GM12874 (cell line): ENCODE measurements around the gene ARAF.
A peak's percentile ranks its signal among the peaks of the same experiment; 100 is the strongest.

ENCODE experiments used
- CTCF ChIP-seq: IDR thresholded peaks from 2 replicates; pipeline ENCODE4 v1.5.1; 2011; ENCODE audit warnings: low read depth, mild to moderate bottlenecking, control low read depth, low read length, moderate library complexity; ENCODE audit not compliant: insufficient read depth

The ARAF gene

GRCh38 chrX:47611489-47611888 lies 50.5 kb downstream of the ARAF start:
- TF ChIP-seq CTCF, result no peak

DNA sequence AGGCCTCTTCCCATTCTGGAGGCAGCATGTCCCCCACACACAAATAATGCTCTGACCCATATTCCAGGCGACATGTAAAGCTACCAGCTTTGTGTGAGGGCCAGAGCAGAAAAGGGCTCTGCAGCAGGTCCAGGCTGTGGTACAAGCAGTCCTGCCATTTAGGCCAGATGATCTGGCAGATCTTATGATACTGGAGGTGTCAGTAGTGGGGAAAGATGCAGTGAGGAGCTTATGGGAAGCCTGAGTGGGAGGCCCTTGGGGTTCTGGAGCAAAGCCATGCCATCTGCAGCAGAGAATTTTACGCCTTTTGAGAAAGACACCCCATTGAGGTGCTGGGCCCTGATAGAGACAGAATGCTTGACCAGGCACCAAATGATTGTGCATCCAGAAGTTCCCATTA lies 50.9 kb downstream of the ARAF start:
- TF ChIP-seq CTCF, result no peak

DNA sequence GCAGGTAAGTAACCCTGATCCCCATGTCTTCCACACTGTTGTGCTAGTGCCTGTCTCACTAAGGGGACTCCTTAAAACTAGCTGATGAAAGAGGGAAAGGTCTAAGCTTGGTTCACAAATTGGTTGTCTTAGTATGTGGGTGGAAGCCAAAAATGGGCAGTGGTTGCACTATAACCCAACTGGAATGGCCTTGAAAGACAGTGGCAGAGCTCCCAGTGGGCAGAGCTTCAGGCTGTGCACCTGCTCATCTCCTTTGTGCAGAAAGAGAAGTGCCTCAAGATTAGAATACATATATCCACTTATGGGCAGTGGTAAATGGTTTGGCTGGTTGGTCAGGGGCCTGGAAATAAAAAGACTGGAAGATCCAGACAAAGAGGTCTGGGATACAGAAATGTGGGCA lies 51.4 kb downstream of the ARAF start:
- no peak for TF ChIP-seq CTCF

- no peak for TF ChIP-seq CTCF
Observed at GRCh38 chrX:47613082-47613481, 52.1 kb downstream of the ARAF start.

GRCh38 chrX:47614618-47615017 lies 53.6 kb downstream of the ARAF start:
- no peak for TF ChIP-seq CTCF

DNA sequence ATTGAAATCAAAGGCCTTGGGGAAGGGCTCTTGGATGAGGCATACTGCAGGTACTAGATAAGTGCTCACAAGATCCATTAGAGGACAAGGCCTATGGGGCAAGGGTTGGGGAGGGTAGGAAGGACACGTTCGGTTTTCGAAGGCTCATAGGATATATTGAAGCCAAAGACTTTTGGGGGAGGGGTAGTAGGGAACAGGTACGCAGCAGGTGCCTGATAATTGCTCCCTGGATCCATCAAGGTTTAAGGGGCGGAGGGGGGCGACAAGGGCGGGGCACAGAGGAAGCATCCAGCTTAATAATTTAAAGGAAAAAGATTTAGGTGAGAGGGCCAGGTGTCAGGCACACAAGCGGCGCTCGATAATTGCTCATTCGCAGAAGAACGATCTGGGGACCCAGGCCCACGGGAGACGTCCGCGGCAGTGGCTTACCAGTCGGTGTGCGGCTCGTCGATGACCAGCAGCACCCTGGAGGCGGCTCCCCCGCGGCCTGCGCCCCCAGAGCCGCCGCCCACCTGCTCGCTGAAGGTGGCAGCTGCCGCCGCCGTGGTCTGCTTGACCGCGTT lies 58.0 kb downstream of the ARAF start:
- TF ChIP-seq CTCF, result no peak

GRCh38 chrX:47619486-47620302 lies 58.7 kb downstream of the ARAF start, which contains the start of gene SYN1:
Gene SYN1 (minus strand): TSS chrX:47619857. CDS start chrX:47619728, 129 bp downstream.
- TF ChIP-seq CTCF, result peak; percentile 57
